GM12875 (cell line): Measurements from ENCODE around the gene CTIF.
"Not testable (repeated sequence)": the region's sequence is repeated elsewhere in the genome, so short reads cannot be mapped to it uniquely, and the experiment has no call there.

Experiments used
- H3K4me3 ChIP-seq: one replicate; pipeline ENCODE4 v1.5.1; 2011; ENCODE audit warnings: low read depth, low read length, control low read depth
- CTCF ChIP-seq: IDR thresholded peaks from 2 replicates; pipeline ENCODE4 v1.5.1; 2011; ENCODE audit warnings: low read depth, mild to moderate bottlenecking, control low read depth, inconsistent platforms, low read length, moderate library complexity, borderline replicate concordance; ENCODE audit not compliant: insufficient read depth

The CTIF gene

GRCh38 chr18:48715711-48716361, 177.0 kb downstream of the CTIF start:
- no peak overlapping the region for H3K4me3 ChIP-seq
- no peak for TF ChIP-seq CTCF

- H3K4me3 ChIP-seq, result not testable (repeated sequence)
Observed at GRCh38 chr18:48717227-48717626, 178.4 kb downstream of the CTIF start.

GRCh38 chr18:48718251-48718959, 179.6 kb downstream of the CTIF start:
- no peak for TF ChIP-seq CTCF

GRCh38 chr18:48719388-48719787, 180.6 kb downstream of the CTIF start:
- TF ChIP-seq CTCF, result no peak
- H3K4me3 ChIP-seq, result no peak overlapping the region

More at GRCh38 chr18:48718251-48718959, 179.6 kb downstream of the CTIF start:
- no peak overlapping the region for H3K4me3 ChIP-seq

GRCh38 chr18:48719974-48720654, 181.3 kb downstream of the CTIF start:
- no peak overlapping the region for H3K4me3 ChIP-seq
- no peak for TF ChIP-seq CTCF

GRCh38 chr18:48720655-48721025, 181.8 kb downstream of the CTIF start:
- no peak overlapping the region for H3K4me3 ChIP-seq
- TF ChIP-seq CTCF, result no peak

- TF ChIP-seq CTCF, result no peak
- no peak overlapping the region for H3K4me3 ChIP-seq
Observed at GRCh38 chr18:48721312-48721711, 182.5 kb downstream of the CTIF start.
